ENCODE results near the gene FLOT2.

Gene FLOT2, protein sequence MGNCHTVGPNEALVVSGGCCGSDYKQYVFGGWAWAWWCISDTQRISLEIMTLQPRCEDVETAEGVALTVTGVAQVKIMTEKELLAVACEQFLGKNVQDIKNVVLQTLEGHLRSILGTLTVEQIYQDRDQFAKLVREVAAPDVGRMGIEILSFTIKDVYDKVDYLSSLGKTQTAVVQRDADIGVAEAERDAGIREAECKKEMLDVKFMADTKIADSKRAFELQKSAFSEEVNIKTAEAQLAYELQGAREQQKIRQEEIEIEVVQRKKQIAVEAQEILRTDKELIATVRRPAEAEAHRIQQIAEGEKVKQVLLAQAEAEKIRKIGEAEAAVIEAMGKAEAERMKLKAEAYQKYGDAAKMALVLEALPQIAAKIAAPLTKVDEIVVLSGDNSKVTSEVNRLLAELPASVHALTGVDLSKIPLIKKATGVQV

DNA sequence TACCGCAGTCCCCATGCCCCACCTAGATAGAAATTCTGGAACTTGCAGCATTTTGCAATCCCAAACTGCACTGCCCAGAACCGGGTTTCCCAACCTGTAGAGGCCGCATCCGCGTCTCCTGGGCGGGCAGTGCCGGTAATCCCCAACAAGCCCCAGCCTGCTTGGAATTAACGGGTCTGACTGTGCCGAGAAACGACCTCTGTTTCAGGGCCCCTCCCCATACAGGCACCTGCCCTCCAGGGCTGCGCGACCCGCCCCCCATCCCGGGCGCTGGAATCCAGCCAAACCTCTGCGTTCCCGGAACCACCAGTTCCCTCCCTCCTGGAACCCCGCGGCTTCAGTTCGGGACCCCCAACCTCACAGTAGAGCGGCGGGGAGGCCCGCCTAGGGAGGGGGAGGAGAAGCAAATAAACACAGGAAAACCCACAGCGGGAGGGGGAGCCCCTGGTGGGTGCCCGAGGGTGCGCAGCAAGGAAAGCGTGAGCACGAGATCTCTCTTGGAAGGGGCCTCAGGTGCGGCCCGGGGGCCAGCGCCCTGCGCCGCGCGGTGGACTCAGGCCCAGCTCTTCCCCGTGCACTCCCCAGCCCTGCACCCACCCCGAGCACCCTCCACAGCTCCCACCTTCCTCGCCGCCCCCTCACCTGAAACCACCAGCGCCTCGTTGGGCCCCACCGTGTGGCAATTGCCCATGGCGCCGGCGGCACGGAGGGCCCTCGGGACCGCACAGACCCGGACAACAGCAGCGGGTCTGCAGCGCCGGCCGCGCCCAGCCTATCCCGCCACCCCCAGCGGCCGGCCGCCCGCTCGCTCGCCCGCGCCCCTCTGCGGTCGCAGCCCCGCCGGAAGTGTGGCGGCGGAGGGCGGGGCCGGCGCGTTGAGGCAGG, at the start of gene FLOT2:
Gene FLOT2, minus strand, starts transcription at position 850 of the 885 bp plus-strand sequence. Its CDS starts 159 bp downstream, at position 691.
- no peak for TF ChIP-seq CTCF (IDR thresholded peaks at IDR 0.05; ENCODE audit: extremely low read depth, missing control alignments)
- DNase-seq (ENCODE audit: low spot score), result peak; percentile 67

GRCh38 chr17:28946239-28946638, 48.7 kb upstream of the FLOT2 start:
- TF ChIP-seq CTCF (IDR thresholded peaks at IDR 0.05; ENCODE audit: extremely low read depth, missing control alignments), result no peak
- no peak for DNase-seq (ENCODE audit: low spot score)

DNA sequence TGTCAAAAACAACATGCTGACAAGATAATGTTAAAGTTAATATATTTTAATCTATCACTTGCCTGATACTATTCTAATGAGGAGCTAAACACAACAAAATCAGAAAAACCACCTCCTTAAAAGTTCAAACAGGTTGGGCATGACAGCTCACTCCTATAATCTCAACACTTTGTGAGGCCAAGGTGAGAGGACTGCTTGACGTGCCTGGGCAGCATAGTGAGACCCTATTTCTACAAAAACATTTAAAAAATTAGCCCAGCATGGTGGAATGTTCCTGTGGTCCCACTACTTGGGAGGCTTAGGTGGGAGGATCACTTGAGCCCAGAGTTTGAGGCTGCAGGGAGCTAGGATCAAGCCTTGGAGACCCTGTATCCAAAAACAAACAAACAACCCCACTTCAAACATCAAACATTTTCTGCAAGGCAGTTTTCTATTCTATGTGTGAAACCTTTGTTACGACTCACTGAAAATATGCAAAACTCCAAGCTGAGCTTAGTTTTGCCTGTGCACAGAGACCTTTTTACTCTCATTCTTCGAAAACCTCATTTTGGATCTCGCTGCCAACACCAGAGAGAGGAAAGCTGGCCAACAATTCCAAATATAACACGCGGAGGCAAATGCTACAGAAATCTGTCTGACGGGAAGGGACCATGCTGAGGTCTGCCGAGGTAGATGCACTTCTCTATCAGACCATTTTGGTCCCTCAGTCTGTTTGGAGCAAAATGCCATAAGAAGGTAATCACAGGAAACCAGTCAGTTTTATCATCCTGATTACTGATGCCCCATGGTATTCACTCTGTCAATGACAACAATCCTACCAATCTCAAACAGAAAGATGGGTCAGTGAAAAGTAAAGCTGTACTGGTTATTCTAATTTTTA, 47.6 kb upstream of the FLOT2 start:
- no peak for DNase-seq (ENCODE audit: low spot score)
- no peak for TF ChIP-seq CTCF (IDR thresholded peaks at IDR 0.05; ENCODE audit: extremely low read depth, missing control alignments)

DNA sequence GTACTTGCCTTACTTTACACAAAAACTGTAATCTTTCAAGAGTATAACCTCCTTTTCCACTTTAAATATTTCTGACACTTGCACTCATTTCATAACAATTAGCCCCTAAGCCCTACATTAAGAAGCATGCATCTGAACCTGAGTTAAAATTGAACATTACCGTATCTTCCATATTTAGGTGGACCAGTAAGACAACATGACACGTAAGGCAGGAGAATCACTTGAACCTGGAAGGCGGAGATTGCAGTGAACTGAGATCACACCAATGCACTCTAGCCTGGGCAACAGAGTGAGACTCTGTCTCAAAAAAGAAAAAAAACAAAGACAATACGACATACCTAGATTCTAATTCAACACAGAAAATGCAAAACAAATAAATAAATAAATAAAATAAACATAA, 46.8 kb upstream of the FLOT2 start:
- no peak for DNase-seq (ENCODE audit: low spot score)

GRCh38 chr17:28942925-28943324, 45.4 kb upstream of the FLOT2 start:
- TF ChIP-seq CTCF (IDR thresholded peaks at IDR 0.05; ENCODE audit: extremely low read depth, missing control alignments), result no peak
- no peak for DNase-seq (ENCODE audit: low spot score)

More for the DNA sequence above, 46.8 kb upstream of the FLOT2 start:
- TF ChIP-seq CTCF (IDR thresholded peaks at IDR 0.05; ENCODE audit: extremely low read depth, missing control alignments), result no peak

GRCh38 chr17:28941251-28941650, 43.7 kb upstream of the FLOT2 start:
- no peak for TF ChIP-seq CTCF (IDR thresholded peaks at IDR 0.05; ENCODE audit: extremely low read depth, missing control alignments)
- no peak for DNase-seq (ENCODE audit: low spot score)

Measured in GM20000 (cell line).